GM21447 (cell line): Measurements from ENCODE around the gene COL8A1.
"Not testable (repeated sequence)": the region's sequence is repeated elsewhere in the genome, so short reads cannot be mapped to it uniquely, and the experiment has no call there.

Experiments
- ATAC-seq: cut with Tn5 transposase; IDR thresholded peaks from one replicate; pipeline ENCODE4 v1.9.1; 2021; ENCODE audit not compliant: unreplicated experiment

COL8A1 gene

GRCh38 chr3:99836681-99837080, 198.3 kb downstream of the COL8A1 start:
- no peak for ATAC-seq

GRCh38 chr3:99837715-99838114, 199.3 kb downstream of the COL8A1 start:
- ATAC-seq: no peak

DNA sequence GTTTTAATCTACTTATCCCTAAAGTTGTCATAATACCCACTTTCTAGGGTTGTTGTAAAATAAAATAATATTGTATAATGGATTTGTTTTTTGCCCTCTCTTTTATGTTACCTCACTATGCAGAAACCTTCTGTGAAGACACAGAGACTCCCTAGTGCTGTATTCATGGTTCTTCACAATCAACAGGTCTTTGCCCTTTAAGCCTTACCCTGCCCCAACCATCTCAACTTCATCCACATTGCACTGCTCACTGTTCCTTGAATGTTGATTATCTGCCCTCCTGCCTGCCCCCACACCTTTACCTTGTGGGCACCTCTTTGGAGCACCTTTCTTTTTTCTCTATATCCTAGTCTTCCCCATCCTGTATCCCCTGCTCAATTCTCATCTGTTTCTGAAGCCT, 200.4 kb downstream of the COL8A1 start:
- ATAC-seq: no peak

- no peak for ATAC-seq
Observed at GRCh38 chr3:99839613-99840012, 201.2 kb downstream of the COL8A1 start.

DNA sequence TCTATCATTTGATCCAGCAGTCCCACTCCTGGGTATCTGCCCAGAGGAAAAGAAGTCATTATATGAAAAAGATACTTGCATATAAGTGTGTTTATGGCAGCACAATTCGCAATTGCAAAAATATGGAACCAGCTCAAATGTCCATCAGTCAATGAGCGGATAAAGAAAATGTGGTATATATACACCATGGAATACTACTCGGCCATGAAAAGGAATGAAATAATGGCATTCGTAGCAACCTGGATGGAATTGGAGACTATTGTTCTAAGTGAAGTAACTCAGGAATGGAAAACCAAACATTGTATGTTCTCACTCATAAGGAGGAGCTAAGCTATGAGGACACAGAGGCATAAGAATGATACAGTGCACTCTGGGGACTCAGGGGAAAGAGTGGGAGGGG, 203.6 kb downstream of the COL8A1 start:
- ATAC-seq: not testable (repeated sequence)

DNA sequence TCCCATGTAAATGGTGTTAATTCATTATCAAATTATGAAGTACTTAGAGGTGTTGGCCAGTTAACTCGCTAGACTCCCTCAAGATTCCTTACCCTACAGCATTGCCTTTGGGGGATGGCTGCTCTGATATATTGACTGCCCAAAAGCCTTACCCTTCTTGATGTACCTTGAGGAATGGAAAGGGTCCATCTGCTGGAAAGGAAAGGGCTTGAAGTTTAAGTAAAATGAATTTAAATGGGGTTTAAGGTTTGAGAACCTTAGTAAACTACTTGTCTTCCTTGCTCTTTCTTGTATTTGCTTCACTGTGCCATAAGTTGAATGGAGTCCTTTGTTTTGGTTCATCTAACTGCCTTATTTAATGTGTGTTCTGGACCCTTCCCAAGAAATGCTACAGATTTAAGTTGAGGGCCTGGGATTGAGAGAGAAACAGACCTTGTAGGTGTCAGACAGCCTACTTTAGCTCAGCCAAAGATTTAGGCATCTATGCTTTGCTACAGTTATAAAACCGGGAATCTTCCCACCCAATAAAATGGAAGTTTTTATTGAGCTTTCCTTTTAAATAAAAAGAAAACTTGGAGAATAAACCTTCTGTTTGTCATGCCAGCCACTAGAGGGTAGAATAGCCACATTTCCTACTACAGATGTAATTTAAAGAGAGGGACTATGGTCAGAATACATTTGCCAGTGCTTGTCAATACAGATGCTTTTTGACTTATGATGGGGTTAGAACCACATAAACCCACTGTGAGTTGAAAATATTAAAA, 204.6 kb downstream of the COL8A1 start:
- ATAC-seq: peak; percentile 76

DNA sequence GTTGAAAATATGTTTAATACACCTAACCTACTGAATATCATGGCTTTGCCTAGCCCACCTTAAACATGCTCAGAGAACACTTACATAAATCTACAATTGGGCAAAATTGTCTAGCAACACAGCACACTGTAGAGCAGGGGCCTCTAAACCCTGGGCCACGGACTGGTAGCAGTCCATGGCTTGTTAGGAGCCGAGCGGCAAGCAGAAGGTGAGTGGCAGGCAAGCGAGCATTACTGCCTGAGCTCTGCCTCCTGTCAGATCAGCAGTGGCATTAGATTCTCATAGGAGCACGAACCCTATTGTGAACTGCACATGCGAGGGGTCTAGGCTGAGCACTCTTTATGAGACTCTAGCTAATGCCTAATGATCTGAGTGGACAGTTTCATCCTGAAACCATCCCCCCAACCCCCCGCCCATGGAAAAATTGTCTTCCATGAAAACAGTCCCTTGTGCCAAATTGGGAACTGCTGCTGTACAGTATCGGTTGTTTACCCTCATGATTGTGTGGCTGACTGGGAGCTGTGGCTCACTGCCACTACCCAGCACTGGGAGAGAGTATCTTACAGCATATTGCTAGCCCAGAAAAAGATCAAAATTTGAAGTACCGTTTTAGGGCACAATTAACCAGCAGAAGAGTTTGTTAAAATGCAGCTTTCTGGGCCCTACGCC, 205.3 kb downstream of the COL8A1 start:
- peak; percentile 30 for ATAC-seq

DNA sequence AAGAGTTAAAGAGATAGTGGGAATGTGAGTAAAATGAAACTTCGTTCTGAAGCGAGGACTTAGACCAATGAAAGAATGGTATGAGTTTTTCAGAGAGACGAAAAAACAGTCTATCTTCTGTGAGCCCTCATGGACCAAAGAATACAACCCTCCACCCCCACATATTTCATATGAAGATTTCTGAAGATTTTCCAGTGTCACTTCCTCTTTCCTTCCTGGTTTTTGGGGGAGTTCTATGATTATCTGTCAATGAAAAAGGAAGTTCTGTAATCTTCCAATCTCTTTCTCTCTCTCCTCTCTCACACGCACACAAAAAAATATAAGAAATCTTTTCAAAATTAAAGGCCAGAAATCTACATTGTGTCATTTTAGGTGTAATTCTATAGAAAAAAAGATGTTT, 206.9 kb downstream of the COL8A1 start:
- no peak for ATAC-seq

DNA sequence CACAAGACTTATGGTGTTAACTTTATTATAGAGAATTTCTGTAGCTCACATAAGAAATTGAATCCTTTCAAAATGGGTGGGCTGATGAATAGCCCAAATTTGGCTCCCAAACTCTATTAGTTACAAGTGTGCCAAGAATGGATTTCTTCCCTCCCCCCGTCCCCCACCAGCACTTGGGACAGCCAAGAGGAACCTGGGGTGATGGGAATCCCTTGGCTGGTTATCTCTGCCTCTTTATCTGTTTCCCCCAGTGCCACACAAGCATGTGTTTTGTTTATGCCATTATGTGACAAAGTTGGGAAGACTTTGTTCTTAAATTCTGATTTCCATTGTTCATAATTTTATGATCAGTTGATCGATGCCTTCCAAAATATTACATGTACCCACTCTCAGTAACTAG, 207.6 kb downstream of the COL8A1 start:
- no peak for ATAC-seq

- ATAC-seq: no peak
Observed at GRCh38 chr3:99846477-99847160, 208.2 kb downstream of the COL8A1 start.

DNA sequence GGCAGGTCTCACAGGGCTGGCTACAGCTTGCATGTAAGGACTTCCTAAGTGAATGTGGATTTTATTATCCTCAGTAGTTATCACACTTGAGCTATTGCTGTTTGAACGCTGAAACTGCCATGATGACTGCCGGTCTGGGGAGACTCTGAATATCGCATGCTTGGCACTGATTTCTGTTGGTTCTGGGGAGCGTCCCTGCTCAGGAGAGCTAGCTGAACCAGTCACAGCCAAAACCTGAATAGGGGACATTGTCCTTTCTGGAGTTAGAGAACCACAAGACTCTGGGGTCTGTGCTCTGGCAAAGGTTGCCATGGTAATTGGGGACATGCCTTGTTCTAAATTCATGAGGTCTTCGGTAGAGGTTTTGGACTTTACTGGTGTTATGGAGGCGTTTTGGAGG, 210.0 kb downstream of the COL8A1 start:
- ATAC-seq: no peak
